Measurements from ENCODE around the gene CD320.

Gene CD320

GRCh38 chr19:8306235-8307054, 1.7 kb downstream of the CD320 start:
- Histone ChIP-seq H3K18ac (ENCODE audit: low read length) (no peak overlapping the region), H3K14ac (ENCODE audit: low read length) (no peak overlapping the region), H3K23ac (ENCODE audit: low read length) (no peak overlapping the region), H2BK12ac (ENCODE audit: low read length) (no peak overlapping the region), H4K8ac (ENCODE audit: low read depth, low read length) (no peak overlapping the region), H4K91ac (ENCODE audit: low read depth, low read length) (no peak overlapping the region), H2AFZ (ENCODE audit: insufficient read depth, low read length, poor library complexity) (no peak overlapping the region), H3K4me2 (ENCODE audit: low read length) (no peak overlapping the region), H3K4me3 (ENCODE audit: low read depth, low read length) (no peak overlapping the region), H3K36me3 (ENCODE audit: control insufficient read depth in 1 of 2, insufficient read depth in 2 of 2, low read length in 2 of 2) (peaks cover 20% of the 10 kb centered on the region in 2 experiments), H2AK5ac (ENCODE audit: low read length) (no peak overlapping the region), H3K4ac (ENCODE audit: low read depth, low read length) (no peak overlapping the region), H3K9me3 (ENCODE audit: insufficient read depth, low read depth, low read length) (peaks cover 2% of the 10 kb centered on the region), H3K4me1 (ENCODE audit: control insufficient read depth in 1 of 2, insufficient read depth in 2 of 2, low read length in 2 of 2) (peaks cover 8 to 11% of the 10 kb centered on the region in 2 experiments), H4K12ac (ENCODE audit: low read depth, low read length) (no peak overlapping the region), H3K79me2 (ENCODE audit: control insufficient read depth, insufficient read depth, low read length, poor library complexity) (no peaks in the 10 kb centered on the region), H3K9ac (ENCODE audit: low read length) (no peak overlapping the region), H3K27ac (ENCODE audit: low read depth, low read length) (no peak overlapping the region), H3K79me1 (ENCODE audit: low read length) (peaks cover 2% of the 10 kb centered on the region), H2BK5ac (ENCODE audit: low read depth, low read length, poor library complexity) (no peak overlapping the region), H3K27me3 (ENCODE audit: insufficient read depth, low read length) (no peaks in the 10 kb centered on the region), H2BK120ac (ENCODE audit: insufficient read depth, low read length, poor library complexity) (no peak overlapping the region)
- DNase-seq, result no peak
- no CpG with 5 or more reads among the region's 17 CpGs for WGBS (ENCODE audit: extremely low coverage, insufficient coverage, insufficient read length)

DNA sequence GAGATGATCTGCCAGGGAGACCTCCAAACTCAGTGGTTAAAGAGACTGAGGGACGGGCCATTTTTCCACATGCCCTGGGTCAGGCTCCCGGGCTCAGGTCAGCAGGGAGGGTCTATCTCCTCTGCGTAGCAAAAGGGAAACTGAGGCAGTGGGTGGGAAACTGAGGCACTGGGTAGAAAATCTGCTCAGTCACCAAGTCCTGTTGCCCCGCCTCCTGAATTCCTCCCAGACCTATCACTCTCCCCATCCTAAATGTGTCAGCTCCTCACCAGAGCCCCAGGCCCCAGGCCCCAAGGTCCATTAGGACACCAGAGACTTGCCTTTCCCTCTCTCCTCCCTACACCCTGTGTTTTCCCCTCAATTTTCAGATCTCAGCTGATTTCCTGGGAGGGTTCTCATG, 2.4 kb downstream of the CD320 start:
- peaks cover 15% of the 10 kb centered on the region in 2 experiments for H3K36me3 ChIP-seq (ENCODE audit: control insufficient read depth in 1 of 2, insufficient read depth in 2 of 2, low read length in 2 of 2)
- H3K18ac ChIP-seq (ENCODE audit: low read length), result no peak overlapping the region
- H3K27me3 ChIP-seq (ENCODE audit: insufficient read depth, low read length), result no peaks in the 10 kb centered on the region
- H3K14ac ChIP-seq (ENCODE audit: low read length), result no peak overlapping the region
- H2BK12ac ChIP-seq (ENCODE audit: low read length), result no peak overlapping the region
- no peak overlapping the region for H3K4me3 ChIP-seq (ENCODE audit: low read depth, low read length)
- no peak overlapping the region for H2BK120ac ChIP-seq (ENCODE audit: insufficient read depth, low read length, poor library complexity)
- no peak for DNase-seq
- H4K12ac ChIP-seq (ENCODE audit: low read depth, low read length), result no peak overlapping the region
- H4K8ac ChIP-seq (ENCODE audit: low read depth, low read length), result no peak overlapping the region
- H3K79me2 ChIP-seq (ENCODE audit: control insufficient read depth, insufficient read depth, low read length, poor library complexity), result no peaks in the 10 kb centered on the region
- no CpG with 5 or more reads among the region's 4 CpGs for WGBS (ENCODE audit: extremely low coverage, insufficient coverage, insufficient read length)
- H2BK5ac ChIP-seq (ENCODE audit: low read depth, low read length, poor library complexity), result no peak overlapping the region
- H4K91ac ChIP-seq (ENCODE audit: low read depth, low read length), result no peak overlapping the region
- peaks cover 2% of the 10 kb centered on the region for H3K79me1 ChIP-seq (ENCODE audit: low read length)
- no peak overlapping the region for H3K23ac ChIP-seq (ENCODE audit: low read length)
- peaks cover 2% of the 10 kb centered on the region for H3K9me3 ChIP-seq (ENCODE audit: insufficient read depth, low read depth, low read length)
- no peak overlapping the region for H2AFZ ChIP-seq (ENCODE audit: insufficient read depth, low read length, poor library complexity)
- no peak overlapping the region for H3K4me2 ChIP-seq (ENCODE audit: low read length)
- peaks cover 8 to 11% of the 10 kb centered on the region in 2 experiments for H3K4me1 ChIP-seq (ENCODE audit: control insufficient read depth in 1 of 2, insufficient read depth in 2 of 2, low read length in 2 of 2)
- H3K4ac ChIP-seq (ENCODE audit: low read depth, low read length), result no peak overlapping the region
- no peak overlapping the region for H3K9ac ChIP-seq (ENCODE audit: low read length)
- H3K27ac ChIP-seq (ENCODE audit: low read depth, low read length), result no peak overlapping the region
- H2AK5ac ChIP-seq (ENCODE audit: low read length), result no peak overlapping the region

DNA sequence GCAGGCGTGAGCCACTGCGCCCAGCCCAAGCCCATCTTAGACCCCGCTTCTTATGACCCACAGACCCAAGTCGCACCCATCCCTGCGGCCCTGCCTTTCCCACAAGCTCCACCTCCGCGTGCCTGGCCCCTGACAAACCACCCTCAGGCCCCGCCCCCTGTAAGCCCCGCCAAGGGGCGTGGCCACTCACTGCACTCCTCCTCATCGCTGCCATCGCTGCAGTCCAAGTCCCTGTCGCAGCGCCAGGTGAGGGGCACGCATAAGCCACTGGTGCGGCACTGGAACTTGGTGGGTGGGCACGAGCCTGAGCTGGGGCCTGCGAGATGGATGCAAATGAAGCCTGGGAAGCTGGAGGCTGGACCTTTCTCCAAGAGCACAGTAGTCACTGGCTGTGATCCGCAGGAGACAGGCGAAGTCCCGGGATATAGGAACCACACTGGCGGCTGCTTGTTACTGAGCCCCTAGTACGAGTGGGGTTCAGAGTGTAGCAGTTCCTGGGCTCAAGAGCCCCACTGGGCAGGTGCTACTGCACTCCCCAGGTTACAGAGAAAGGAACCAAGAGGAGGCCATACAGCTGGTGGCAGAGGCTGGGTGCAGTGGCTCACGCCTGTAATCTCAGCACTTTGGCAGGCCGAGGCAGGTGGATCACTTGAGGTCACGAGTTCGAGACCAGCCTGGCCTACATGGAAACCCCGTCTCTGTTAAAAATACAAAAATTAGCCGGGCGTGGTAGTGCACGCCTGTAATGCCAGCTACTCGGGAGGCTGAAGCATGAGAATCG, 3.1 kb downstream of the CD320 start:
- no CpG with 5 or more reads among the region's 33 CpGs for WGBS (ENCODE audit: extremely low coverage, insufficient coverage, insufficient read length)

GRCh38 chr19:8302734-8303133, 5.4 kb downstream of the CD320 start:
- WGBS (ENCODE audit: extremely low coverage, insufficient coverage, insufficient read length), result no CpG with 5 or more reads among the region's 7 CpGs
- Histone ChIP-seq H3K27ac (ENCODE audit: low read depth, low read length) (no peak overlapping the region), H3K79me2 (ENCODE audit: control insufficient read depth, insufficient read depth, low read length, poor library complexity) (no peaks in the 10 kb centered on the region)

More for the DNA sequence above, 3.1 kb downstream of the CD320 start:
- Histone ChIP-seq H4K91ac (ENCODE audit: low read depth, low read length) (no peak overlapping the region), H2AFZ (ENCODE audit: insufficient read depth, low read length, poor library complexity) (no peak overlapping the region), H4K8ac (ENCODE audit: low read depth, low read length) (no peak overlapping the region), H2BK120ac (ENCODE audit: insufficient read depth, low read length, poor library complexity) (no peak overlapping the region), H2BK5ac (ENCODE audit: low read depth, low read length, poor library complexity) (no peak overlapping the region), H3K4me2 (ENCODE audit: low read length) (no peak overlapping the region), H3K4ac (ENCODE audit: low read depth, low read length) (no peak overlapping the region), H3K9me3 (ENCODE audit: insufficient read depth, low read depth, low read length) (peaks cover 2% of the 10 kb centered on the region), H3K79me2 (ENCODE audit: control insufficient read depth, insufficient read depth, low read length, poor library complexity) (no peaks in the 10 kb centered on the region), H3K79me1 (ENCODE audit: low read length) (peaks cover 2% of the 10 kb centered on the region), H2BK12ac (ENCODE audit: low read length) (no peak overlapping the region), H3K36me3 (ENCODE audit: control insufficient read depth in 1 of 2, insufficient read depth in 2 of 2, low read length in 2 of 2) (peaks cover 10 to 11% of the 10 kb centered on the region in 2 experiments), H3K14ac (ENCODE audit: low read length) (no peak overlapping the region), H3K27me3 (ENCODE audit: insufficient read depth, low read length) (no peaks in the 10 kb centered on the region), H3K4me3 (ENCODE audit: low read depth, low read length) (no peak overlapping the region), H2AK5ac (ENCODE audit: low read length) (no peak overlapping the region), H4K12ac (ENCODE audit: low read depth, low read length) (no peak overlapping the region), H3K27ac (ENCODE audit: low read depth, low read length) (no peak overlapping the region), H3K23ac (ENCODE audit: low read length) (no peak overlapping the region), H3K9ac (ENCODE audit: low read length) (no peak overlapping the region), H3K18ac (ENCODE audit: low read length) (no peak overlapping the region), H3K4me1 (ENCODE audit: control insufficient read depth in 1 of 2, insufficient read depth in 2 of 2, low read length in 2 of 2) (peaks cover 8 to 11% of the 10 kb centered on the region in 2 experiments)
- DNase-seq, result peak; percentile 63 to 67

More at GRCh38 chr19:8302734-8303133, 5.4 kb downstream of the CD320 start:
- no peak overlapping the region for H4K12ac ChIP-seq (ENCODE audit: low read depth, low read length)
- peaks cover 2% of the 10 kb centered on the region for H3K9me3 ChIP-seq (ENCODE audit: insufficient read depth, low read depth, low read length)
- no peak for DNase-seq
- H2AK5ac ChIP-seq (ENCODE audit: low read length), result no peak overlapping the region
- H3K27me3 ChIP-seq (ENCODE audit: insufficient read depth, low read length), result no peaks in the 10 kb centered on the region
- no peak overlapping the region for H2BK12ac ChIP-seq (ENCODE audit: low read length)
- peaks cover 3 to 5% of the 10 kb centered on the region in 2 experiments for H3K36me3 ChIP-seq (ENCODE audit: control insufficient read depth in 1 of 2, insufficient read depth in 2 of 2, low read length in 2 of 2)
- no peaks in the 10 kb centered on the region for H3K79me1 ChIP-seq (ENCODE audit: low read length)
- H4K91ac ChIP-seq (ENCODE audit: low read depth, low read length), result no peak overlapping the region
- no peak overlapping the region for H4K8ac ChIP-seq (ENCODE audit: low read depth, low read length)
- H2AFZ ChIP-seq (ENCODE audit: insufficient read depth, low read length, poor library complexity), result no peak overlapping the region
- no peak overlapping the region for H3K23ac ChIP-seq (ENCODE audit: low read length)
- H3K4me2 ChIP-seq (ENCODE audit: low read length), result no peak overlapping the region
- no peak overlapping the region for H3K18ac ChIP-seq (ENCODE audit: low read length)
- H3K4me3 ChIP-seq (ENCODE audit: low read depth, low read length), result no peak overlapping the region
- no peak overlapping the region for H3K14ac ChIP-seq (ENCODE audit: low read length)
- no peak overlapping the region for H3K4ac ChIP-seq (ENCODE audit: low read depth, low read length)
- no peak overlapping the region for H2BK5ac ChIP-seq (ENCODE audit: low read depth, low read length, poor library complexity)
- H3K4me1 ChIP-seq (ENCODE audit: control insufficient read depth in 1 of 2, insufficient read depth in 2 of 2, low read length in 2 of 2), result peaks cover 5 to 7% of the 10 kb centered on the region in 2 experiments
- no peak overlapping the region for H2BK120ac ChIP-seq (ENCODE audit: insufficient read depth, low read length, poor library complexity)
- H3K9ac ChIP-seq (ENCODE audit: low read length), result no peak overlapping the region

All from trophoblast cell (in vitro differentiated cells and primary cell).